WTC11 (cell line): ENCODE data around the gene THSD7B. TPM values are rescaled to one million over a fixed set of nuclear protein-coding genes. Genes with fewer than 3 reads are reported as not detected.

ENCODE experiments used
- ATAC-seq: fragments of 200-7000 bp; cut with Tn5 transposase; 2 replicates; pipeline ENCODE4 v1.10.0; 2021; ENCODE audit warnings: mild to moderate bottlenecking, moderate library complexity
- CTCF ChIA-PET: fragments of 300-600 bp; sonication (Branson Sonifier 250); formaldehyde crosslinking; loops from one replicate; lab custom pipeline; 2021; ENCODE audit warnings: antibody characterized with exemption; lab: Charles Lee
- POLR2A ChIA-PET: fragments of 350-600 bp; sonication (Branson Sonifier 250); formaldehyde crosslinking; loops from one replicate; lab custom pipeline; 2021; ENCODE audit warnings: antibody characterized with exemption; lab: Charles Lee
- DNase-seq: peaks from one replicate; pipeline ENCODE4 v3.0.0; 2021; ENCODE audit warnings: low spot score
- H3K27ac Mint-ChIP-seq: 2 replicates; pipeline ENCODE4 v1.8.0; 2021; ENCODE audit warnings: mixed read lengths
- H3K27me3 Mint-ChIP-seq: 2 replicates; pipeline ENCODE4 v1.8.0; 2021; ENCODE audit warnings: low read depth, mild to moderate bottlenecking, moderate library complexity, mixed read lengths
- H3K36me3 Mint-ChIP-seq: 2 replicates; pipeline ENCODE4 v1.8.0; 2021; ENCODE audit warnings: mixed read lengths
- H3K4me1 Mint-ChIP-seq: 2 replicates; pipeline ENCODE4 v1.8.0; 2022; ENCODE audit warnings: mixed read lengths
- H3K4me3 Mint-ChIP-seq: 2 replicates; pipeline ENCODE4 v1.8.0; 2021; ENCODE audit warnings: mild to moderate bottlenecking, moderate library complexity, mixed read lengths
- H3K9me3 Mint-ChIP-seq: 2 replicates; pipeline ENCODE4 v1.8.0; 2021; ENCODE audit warnings: mixed read lengths
- ATF1 ChIP-seq: sonication (generic); formaldehyde crosslinking; IDR thresholded peaks from 2 replicates; pipeline ENCODE4 v1.8.1; 2023; ENCODE audit warnings: mild to moderate bottlenecking, moderate library complexity, missing genetic modification reagents
- ATF6 ChIP-seq: sonication (generic); formaldehyde crosslinking; IDR thresholded peaks from 2 replicates; pipeline ENCODE4 v1.8.1; 2023; ENCODE audit warnings: mild to moderate bottlenecking, missing genetic modification reagents
- CBFB ChIP-seq: sonication (generic); formaldehyde crosslinking; IDR thresholded peaks from 2 replicates; pipeline ENCODE4 v1.8.1; 2022; ENCODE audit warnings: mild to moderate bottlenecking, low read depth, missing genetic modification reagents
- CREM ChIP-seq: sonication (generic); formaldehyde crosslinking; IDR thresholded peaks from 2 replicates; pipeline ENCODE4 v1.8.1; 2022; ENCODE audit warnings: mild to moderate bottlenecking, missing genetic modification reagents, moderate library complexity
- E2F1 ChIP-seq: sonication (generic); formaldehyde crosslinking; IDR thresholded peaks from 2 replicates; pipeline ENCODE4 v1.8.0; 2022; ENCODE audit warnings: mild to moderate bottlenecking, missing genetic modification reagents
- FOXK1 ChIP-seq: sonication (generic); formaldehyde crosslinking; IDR thresholded peaks from 2 replicates; pipeline ENCODE4 v1.8.0; 2022; ENCODE audit warnings: mild to moderate bottlenecking, moderate library complexity, missing genetic modification reagents
- GABPB1 ChIP-seq: sonication (generic); formaldehyde crosslinking; IDR thresholded peaks from 2 replicates; pipeline ENCODE4 v1.8.1; 2023; ENCODE audit warnings: mild to moderate bottlenecking, missing genetic modification reagents
- IRF1 ChIP-seq: sonication (generic); formaldehyde crosslinking; IDR thresholded peaks from 2 replicates; pipeline ENCODE4 v1.8.0; 2023; ENCODE audit warnings: missing genetic modification reagents
- NFATC4 ChIP-seq: fragments of 250-450 bp; sonication (Bioruptor Pico); IDR thresholded peaks from 2 replicates; pipeline ENCODE4 v1.9.0; 2021; ENCODE audit warnings: mild to moderate bottlenecking
- TCF7 ChIP-seq: sonication (generic); formaldehyde crosslinking; IDR thresholded peaks from 2 replicates; pipeline ENCODE4 v1.8.0; 2022; ENCODE audit warnings: mild to moderate bottlenecking, low read depth, missing genetic modification reagents, moderate library complexity
- TEAD1 ChIP-seq: sonication (generic); formaldehyde crosslinking; IDR thresholded peaks from 2 replicates; pipeline ENCODE4 v1.8.0; 2022; ENCODE audit warnings: mild to moderate bottlenecking, missing genetic modification reagents
- USF2 ChIP-seq: sonication (generic); formaldehyde crosslinking; IDR thresholded peaks from 2 replicates; pipeline ENCODE4 v1.8.1; 2023; ENCODE audit warnings: mild to moderate bottlenecking, missing genetic modification reagents, moderate library complexity
- ZNF138 ChIP-seq: sonication (generic); formaldehyde crosslinking; conservative IDR thresholded peaks from 2 replicates; pipeline ENCODE4 v1.8.1; 2022; ENCODE audit warnings: mild to moderate bottlenecking, moderate library complexity, missing genetic modification reagents
- ZNF396 ChIP-seq: fragments of 250-450 bp; sonication (Bioruptor Pico); IDR thresholded peaks from 2 replicates; pipeline ENCODE4 v1.8.0; 2021; ENCODE audit warnings: mild to moderate bottlenecking, moderate library complexity, borderline replicate concordance
- total RNA-seq: library from RNA; stranded (reverse); gene quantifications from 3 replicates; pipeline ENCODE4 v1.2.3, GENCODE V29; 2021

The THSD7B gene
- total RNA-seq, 1 experiment from 2014 or later: 2.9 TPM

- no peak for TF ChIP-seq ZNF396 (CRISPR knock-in tag)
- no peak for TF ChIP-seq ZNF138 (CRISPR knock-in tag)
- no peak for TF ChIP-seq E2F1
- no peak for TF ChIP-seq FOXK1 (CRISPR knock-in tag)
- no peak for TF ChIP-seq CREM (CRISPR knock-in tag)
- no peak for TF ChIP-seq GABPB1 (CRISPR knock-in tag)
- no peak for TF ChIP-seq USF2
- TF ChIP-seq NFATC4 (CRISPR knock-in tag): no peak
- TF ChIP-seq TCF7: no peak
- no peak for TF ChIP-seq TEAD1 (CRISPR knock-in tag)
- TF ChIP-seq IRF1 (CRISPR knock-in tag): no peak
- TF ChIP-seq CBFB (CRISPR knock-in tag): no peak
- TF ChIP-seq ATF1 (CRISPR knock-in tag): no peak
- no peak for TF ChIP-seq ATF6 (CRISPR knock-in tag)
- DNase-seq (no peak), ATAC-seq (no peak)
- Mint-ChIP-seq H3K36me3 (peaks cover 8% of the 10 kb centered on the region), H3K27me3 (no peaks in the 10 kb centered on the region), H3K4me1 (peaks cover 35% of the 10 kb centered on the region), H3K9me3 (peaks cover 30% of the 10 kb centered on the region), H3K4me3 (no peak overlapping the region), H3K27ac (no peak overlapping the region)
- ChIA-PET CTCF (no interaction called here), POLR2A (no interaction called here)
These were observed 959.6 kb downstream of the THSD7B start for GRCh38 chr2:137724912-137725311.
